ENCODE measurements around the gene LSM4.

- TF ChIP-seq, protein P1, sequence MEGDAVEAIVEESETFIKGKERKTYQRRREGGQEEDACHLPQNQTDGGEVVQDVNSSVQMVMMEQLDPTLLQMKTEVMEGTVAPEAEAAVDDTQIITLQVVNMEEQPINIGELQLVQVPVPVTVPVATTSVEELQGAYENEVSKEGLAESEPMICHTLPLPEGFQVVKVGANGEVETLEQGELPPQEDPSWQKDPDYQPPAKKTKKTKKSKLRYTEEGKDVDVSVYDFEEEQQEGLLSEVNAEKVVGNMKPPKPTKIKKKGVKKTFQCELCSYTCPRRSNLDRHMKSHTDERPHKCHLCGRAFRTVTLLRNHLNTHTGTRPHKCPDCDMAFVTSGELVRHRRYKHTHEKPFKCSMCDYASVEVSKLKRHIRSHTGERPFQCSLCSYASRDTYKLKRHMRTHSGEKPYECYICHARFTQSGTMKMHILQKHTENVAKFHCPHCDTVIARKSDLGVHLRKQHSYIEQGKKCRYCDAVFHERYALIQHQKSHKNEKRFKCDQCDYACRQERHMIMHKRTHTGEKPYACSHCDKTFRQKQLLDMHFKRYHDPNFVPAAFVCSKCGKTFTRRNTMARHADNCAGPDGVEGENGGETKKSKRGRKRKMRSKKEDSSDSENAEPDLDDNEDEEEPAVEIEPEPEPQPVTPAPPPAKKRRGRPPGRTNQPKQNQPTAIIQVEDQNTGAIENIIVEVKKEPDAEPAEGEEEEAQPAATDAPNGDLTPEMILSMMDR (IDR thresholded peaks at IDR 0.05) = peak in 1 of 3 experiments; percentile 24
- peak; percentile 97 for TF ChIP-seq POLR2A (IDR thresholded peaks at IDR 0.05)
Measured at GRCh38 chr19:18281082-18282020, 41.5 kb downstream of the LSM4 start, which contains the start of gene JUND.
